Small intestine (tissue), 16 donors: ENCODE measurements around the gene OR2V1. TPM values are rescaled to one million over a fixed set of nuclear protein-coding genes. Genes with fewer than 3 reads are reported as not detected.
"Not testable (repeated sequence)": the region's sequence is repeated elsewhere in the genome, so short reads cannot be mapped to it uniquely, and the experiment has no call there.

Source experiments
- DNase-seq, 2 donors: peaks; one replicate each; pipeline versions ENCODE4 v3.0.0 to v3.0.0-alpha.2; 2013
- FAIRE-seq: peaks from 2 replicates; lab custom pipeline; 2012; peaks lifted over from hg19 to GRCh38; lab: Jason Lieb, UNC
- H3K27ac ChIP-seq, 3 donors: one replicate each; pipeline ENCODE4 v1.5.1; 2013; ENCODE audit warnings: low read length in 2 of 3, mild to moderate bottlenecking in 2 of 3, control low read depth in 1 of 3, inconsistent platforms in 1 of 3, low read depth in 1 of 3, moderate library complexity in 1 of 3
- H3K27me3 ChIP-seq, 3 donors: one replicate each; pipeline ENCODE4 v1.6.1; 2013; ENCODE audit warnings: low read length in 3 of 3, inconsistent platforms in 1 of 3; ENCODE audit not compliant: control insufficient read depth in 3 of 3, insufficient read depth in 3 of 3
- H3K36me3 ChIP-seq, 3 donors: one replicate each; pipeline ENCODE4 v1.6.1; 2013; ENCODE audit warnings: low read length in 3 of 3, inconsistent platforms in 1 of 3, low read depth in 1 of 3, mild to moderate bottlenecking in 1 of 3, moderate library complexity in 1 of 3; ENCODE audit not compliant: control insufficient read depth in 3 of 3, insufficient read depth in 2 of 3
- H3K4me1 ChIP-seq, 3 donors: one replicate each; pipeline ENCODE4 v1.6.1; 2013; ENCODE audit warnings: low read length in 2 of 3, inconsistent platforms in 1 of 3, low read depth in 1 of 3, mild to moderate bottlenecking in 1 of 3, moderate library complexity in 1 of 3; ENCODE audit not compliant: control insufficient read depth in 3 of 3, insufficient read depth in 2 of 3
- H3K4me3 ChIP-seq, 3 donors: one replicate each; pipeline ENCODE4 v1.5.1; 2013; ENCODE audit warnings: low read length in 3 of 3, control low read depth in 1 of 3, inconsistent platforms in 1 of 3, low read depth in 1 of 3, mild to moderate bottlenecking in 1 of 3, moderate library complexity in 1 of 3
- H3K9me3 ChIP-seq, 2 donors: one replicate each; pipeline ENCODE4 v1.6.1; 2013; ENCODE audit warnings: low read depth in 1 of 2, low read length in 1 of 2; ENCODE audit not compliant: control insufficient read depth in 2 of 2, insufficient read depth in 1 of 2
- WGBS, 3 donors: extraction: QIAGEN DNeasy Blood & Tissue Kit; methylation state at CpG; one replicate each; pipeline ENCODE4 v1.1.7; 2013; 5-methylcytosine and 5-hydroxymethylcytosine counted together
- long read RNA-seq, 10 donors: transcript quantifications; one replicate each; lab custom pipeline, GENCODE V29; 2026
- polyA plus RNA-seq, 4 donors: library from polyadenylated mRNA; stranded (reverse) in 3 of 4; unstranded in 1 of 4; fragments of 200-250 nt in 3 of 4; fragments of 120-200 nt in 1 of 4; gene quantifications; one replicate each; pipeline versions ENCODE4 v1.2.1 to v1.2.3, GENCODE V29; 2013
- donor health status: healthy with polysubstance abuse.
- donor health status: control.
- donor health status: control.
- donor health status: Bipolar disorder and iron deficiency.
- donor health status: healthy.

Gene OR2V1
- not detected for polyA plus RNA-seq
- long read RNA-seq, donor 1 = 0 reads
- long read RNA-seq, donor 2 = 0 reads
- long read RNA-seq, donor 3 = 0 reads
- long read RNA-seq, donor 4 = 0 reads
- long read RNA-seq, donor 5 = 0 reads
- long read RNA-seq, donor 6 = 0 reads
- long read RNA-seq, donor 7 = 0 reads
- long read RNA-seq, donor 8 = 0 reads
- long read RNA-seq, donor 9 = 0 reads
- long read RNA-seq, donor 10 = 0 reads

- DNase-seq = no peak
- WGBS, 3 donors = 52 to 66% (median 60%) methylated on average over 14 of the region's 14 CpGs
These were observed at the start of gene OR2V1 for GRCh38 chr5:181130832-181131496. Gene OR2V1, minus strand, starts transcription at chr5:181131169. Its CDS starts 5,865 bp downstream, at chr5:181125304.

GRCh38 chr5:181177559-181177958 is 46.6 kb upstream of the OR2V1 start:
- H3K27ac ChIP-seq, H3K36me3 ChIP-seq, H3K4me1 ChIP-seq, FAIRE-seq, DNase-seq, H3K4me3 ChIP-seq, H3K9me3 ChIP-seq: not testable (repeated sequence)
- H3K27me3 ChIP-seq = peaks cover 0 to 31% (median 13%) of the 10 kb centered on the region in 3 donors
- 62 to 69% (median 63%) methylated on average over 14 of the region's 14 CpGs for WGBS, 3 donors

More at GRCh38 chr5:181130832-181131496, at the start of gene OR2V1:
- Histone ChIP-seq H3K27ac (no peak within 1 kb of the TSS), H3K4me3 (no peak within 1 kb of the TSS), H3K4me1 (no peaks in the 10 kb centered on the region), H3K27me3 (peaks cover 0 to 15% (median 4%) of the 10 kb centered on the region in 3 donors), H3K36me3 (no peaks in the 10 kb centered on the region), H3K9me3 (no peaks in the 10 kb centered on the region)
- FAIRE-seq = no peak

GRCh38 chr5:181176254-181176952 is 45.4 kb upstream of the OR2V1 start:
- no peak overlapping the region for H3K27ac ChIP-seq
- H3K9me3 ChIP-seq = no peaks in the 10 kb centered on the region
- WGBS, 3 donors = 33 to 60% (median 49%) methylated on average over 3 of the region's 3 CpGs
- H3K4me3 ChIP-seq = no peak overlapping the region
- peaks cover 0 to 41% (median 15%) of the 10 kb centered on the region in 3 donors for H3K27me3 ChIP-seq
- FAIRE-seq (no peak), DNase-seq (no peak)
- no peaks in the 10 kb centered on the region for H3K4me1 ChIP-seq
- no peaks in the 10 kb centered on the region for H3K36me3 ChIP-seq

GRCh38 chr5:181173420-181174342 is 42.7 kb upstream of the OR2V1 start:
- WGBS, 3 donors = 5 to 11% (median 10%) methylated on average over 49 to 50 of the region's 50 CpGs
- H3K27me3 ChIP-seq = peaks cover 7 to 63% (median 27%) of the 10 kb centered on the region in 3 donors
- no peak overlapping the region for H3K27ac ChIP-seq
- no peak overlapping the region for H3K4me3 ChIP-seq
- no peaks in the 10 kb centered on the region for H3K36me3 ChIP-seq
- no peaks in the 10 kb centered on the region for H3K4me1 ChIP-seq
- no peaks in the 10 kb centered on the region for H3K9me3 ChIP-seq
- DNase-seq = peak; percentile 23 to 58
- FAIRE-seq = no peak

- peaks cover 7 to 68% (median 27%) of the 10 kb centered on the region in 3 donors for H3K27me3 ChIP-seq
- no peak for FAIRE-seq
These were observed 42.1 kb upstream of the OR2V1 start for GRCh38 chr5:181173027-181173419.

GRCh38 chr5:181171782-181172181 is 40.8 kb upstream of the OR2V1 start:
- WGBS, 3 donors = 33 to 52% (median 37%) methylated on average over 3 of the region's 3 CpGs
- FAIRE-seq = no peak
- Histone ChIP-seq H3K4me3 (no peak overlapping the region), H3K27ac (no peak overlapping the region), H3K27me3 (peaks cover 7 to 71% (median 27%) of the 10 kb centered on the region in 3 donors), H3K36me3 (no peaks in the 10 kb centered on the region), H3K9me3 (no peaks in the 10 kb centered on the region), H3K4me1 (no peaks in the 10 kb centered on the region)
- no peak for DNase-seq

More at GRCh38 chr5:181173027-181173419, 42.1 kb upstream of the OR2V1 start:
- no peak overlapping the region for H3K27ac ChIP-seq
- H3K4me1 ChIP-seq = no peaks in the 10 kb centered on the region
- WGBS, 3 donors = 12 to 18% (median 13%) methylated on average over 11 of the region's 11 CpGs
- H3K36me3 ChIP-seq = no peaks in the 10 kb centered on the region
- peak in 1 of 2 donors; percentile 18 for DNase-seq
- no peak overlapping the region for H3K4me3 ChIP-seq
- no peaks in the 10 kb centered on the region for H3K9me3 ChIP-seq

- Histone ChIP-seq H3K36me3 (no peaks in the 10 kb centered on the region), H3K4me3 (no peak overlapping the region), H3K9me3 (no peaks in the 10 kb centered on the region), H3K27ac (no peak overlapping the region), H3K4me1 (no peaks in the 10 kb centered on the region), H3K27me3 (peaks cover 7 to 75% (median 27%) of the 10 kb centered on the region in 3 donors)
- FAIRE-seq (no peak), DNase-seq (no peak)
- 41 to 47% (median 41%) methylated on average over 6 of the region's 6 CpGs for WGBS, 3 donors
These were observed 40.0 kb upstream of the OR2V1 start for GRCh38 chr5:181170996-181171395.
